Liver (tissue), 9 donors: Measurements from ENCODE around the gene ENTPD1. TPM values are rescaled to one million over a fixed set of nuclear protein-coding genes. Genes with fewer than 3 reads are reported as not detected.
"Not testable (repeated sequence)": the region's sequence is repeated elsewhere in the genome, so short reads cannot be mapped to it uniquely, and the experiment has no call there.

Source experiments
- DNase-seq: peaks from one replicate; pipeline ENCODE4 v3.0.0-alpha.2; 2017; ENCODE audit warnings: low spot score
- H3K27ac ChIP-seq, 2 donors: one replicate each; pipeline ENCODE4 v1.7.0; 2013; ENCODE audit warnings: inconsistent platforms in 2 of 2, low read length in 2 of 2, control low read depth in 1 of 2, low read depth in 1 of 2, mild to moderate bottlenecking in 1 of 2
- H3K27me3 ChIP-seq, 4 donors: one replicate each; pipeline versions ENCODE4 v1.6.1 to v1.7.0; 2013; ENCODE audit warnings: low read length in 3 of 4, inconsistent platforms in 1 of 4, mild to moderate bottlenecking in 1 of 4, moderate library complexity in 1 of 4; ENCODE audit not compliant: control insufficient read depth in 4 of 4, insufficient read depth in 4 of 4
- H3K36me3 ChIP-seq, 4 donors: one replicate each; pipeline versions ENCODE4 v1.6.1 to v1.7.0; 2013; ENCODE audit warnings: low read length in 3 of 4, mild to moderate bottlenecking in 3 of 4, low read depth in 1 of 4, moderate library complexity in 1 of 4; ENCODE audit not compliant: control insufficient read depth in 4 of 4, insufficient read depth in 3 of 4
- H3K4me1 ChIP-seq, 4 donors: one replicate each; pipeline versions ENCODE4 v1.6.1 to v1.7.0; 2013; ENCODE audit warnings: low read length in 3 of 4, mild to moderate bottlenecking in 3 of 4, moderate library complexity in 1 of 4; ENCODE audit not compliant: control insufficient read depth in 4 of 4, insufficient read depth in 4 of 4
- H3K4me3 ChIP-seq, 3 donors: one replicate each; pipeline versions ENCODE4 v1.6.1 to v1.7.0; 2013; ENCODE audit warnings: low read length in 3 of 3, control low read depth in 1 of 3, low read depth in 1 of 3, mild to moderate bottlenecking in 1 of 3
- H3K9ac ChIP-seq, 2 donors: one replicate each; pipeline ENCODE4 v1.7.0; 2013; ENCODE audit warnings: low read length in 2 of 2, mild to moderate bottlenecking in 2 of 2, moderate library complexity in 2 of 2, control low read depth in 1 of 2, low read depth in 1 of 2
- H3K9me3 ChIP-seq, 4 donors: one replicate each; pipeline versions ENCODE4 v1.6.1 to v1.7.0; 2013; ENCODE audit warnings: low read length in 3 of 4; ENCODE audit not compliant: control insufficient read depth in 4 of 4
- FOXA1 ChIP-seq: IDR thresholded peaks from 2 replicates; pipeline ENCODE4 v1.6.1; 2016; ENCODE audit warnings: antibody characterized with exemption
- FOXA2 ChIP-seq: IDR thresholded peaks from 2 replicates; pipeline ENCODE4 v1.6.1; 2016; ENCODE audit warnings: antibody characterized with exemption
- YY1 ChIP-seq: IDR thresholded peaks from 2 replicates; pipeline ENCODE4 v1.6.1; 2016; ENCODE audit warnings: antibody characterized with exemption, mild to moderate bottlenecking
- WGBS: extraction: QIAGEN DNeasy Blood & Tissue Kit; methylation state at CpG from one replicate; pipeline ENCODE4 v1.1.7; 2013; 5-methylcytosine and 5-hydroxymethylcytosine counted together
- polyA plus RNA-seq, 2 donors: library from polyadenylated mRNA; stranded (reverse) in 1 of 2; unstranded in 1 of 2; fragments of 200-250 nt in 1 of 2; fragments of >200 nt in 1 of 2; fragmentation: Nextera tagmentation in 1 of 2; extraction: Ambion mirVana in 1 of 2; gene quantifications; one replicate each; pipeline versions ENCODE4 v1.2.1 to v1.2.3, GENCODE V29; 2013 to 2015
- total RNA-seq, 2 donors: library from RNA; depleted of rRNA; stranded (reverse); fragments of >200 nt; gene quantifications; one replicate each; pipeline ENCODE4 v1.2.3, GENCODE V29; 2014
- TF ChIP-seq, protein P1 (sequence below): fragments of 150-350 bp; IDR thresholded peaks from 2 replicates; pipeline ENCODE4 v1.5.1; 2017; ENCODE audit warnings: improper control_type of control experiment, low read depth, low read length; ENCODE audit not compliant: missing input control
- TF ChIP-seq, protein P2 (sequence below): IDR thresholded peaks from 2 replicates; pipeline ENCODE4 v1.6.1; 2016; ENCODE audit warnings: antibody characterized with exemption
- donor health status: healthy.
- donor health status: healthy.
- donor health status: healthy.
- donor health status: healthy.
- donor health status: healthy.

Gene ENTPD1
- total and polyA plus RNA-seq, 4 donors: 2.1 to 8.0 (median 4.3) TPM

GRCh38 chr10:95777638-95778037 lies 21.7 kb downstream of the ENTPD1 start:
- H3K9ac ChIP-seq, H3K27me3 ChIP-seq, H3K4me1 ChIP-seq, H3K27ac ChIP-seq, DNase-seq, H3K4me3 ChIP-seq, H3K9me3 ChIP-seq, H3K36me3 ChIP-seq: not testable (repeated sequence)
- WGBS: 89% methylated on average over 8 of the region's 8 CpGs

DNA sequence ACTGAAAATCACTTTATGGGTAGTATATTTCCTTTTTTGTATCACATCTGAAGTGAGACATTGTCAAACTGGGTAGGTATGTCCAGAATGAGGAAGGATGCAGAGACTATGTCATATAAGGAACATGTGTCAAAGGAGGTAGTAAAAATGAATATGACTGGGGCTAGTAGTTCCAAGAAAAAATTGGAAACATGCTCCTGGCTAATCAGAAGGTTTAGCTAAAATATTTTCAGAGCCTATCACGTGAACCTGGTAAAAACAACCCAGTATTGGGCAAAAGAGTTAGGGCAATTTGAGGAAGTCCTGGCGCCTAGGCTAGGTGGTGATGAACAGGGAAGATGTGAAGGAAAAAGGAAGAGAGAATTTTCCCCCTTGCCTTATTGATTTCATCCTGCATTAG lies 26.4 kb downstream of the ENTPD1 start:
- no peaks in the 10 kb centered on the region for H3K36me3 ChIP-seq
- no peak overlapping the region for H3K4me3 ChIP-seq
- no peak for DNase-seq
- 65% methylated on average over 2 of the region's 2 CpGs for WGBS
- H3K9ac ChIP-seq: no peak overlapping the region
- H3K27me3 ChIP-seq: no peaks in the 10 kb centered on the region
- H3K9me3 ChIP-seq: peaks cover 0 to 4% (median 1%) of the 10 kb centered on the region in 4 donors
- no peak overlapping the region for H3K27ac ChIP-seq
- no peaks in the 10 kb centered on the region for H3K4me1 ChIP-seq
- TF ChIP-seq, protein P1, sequence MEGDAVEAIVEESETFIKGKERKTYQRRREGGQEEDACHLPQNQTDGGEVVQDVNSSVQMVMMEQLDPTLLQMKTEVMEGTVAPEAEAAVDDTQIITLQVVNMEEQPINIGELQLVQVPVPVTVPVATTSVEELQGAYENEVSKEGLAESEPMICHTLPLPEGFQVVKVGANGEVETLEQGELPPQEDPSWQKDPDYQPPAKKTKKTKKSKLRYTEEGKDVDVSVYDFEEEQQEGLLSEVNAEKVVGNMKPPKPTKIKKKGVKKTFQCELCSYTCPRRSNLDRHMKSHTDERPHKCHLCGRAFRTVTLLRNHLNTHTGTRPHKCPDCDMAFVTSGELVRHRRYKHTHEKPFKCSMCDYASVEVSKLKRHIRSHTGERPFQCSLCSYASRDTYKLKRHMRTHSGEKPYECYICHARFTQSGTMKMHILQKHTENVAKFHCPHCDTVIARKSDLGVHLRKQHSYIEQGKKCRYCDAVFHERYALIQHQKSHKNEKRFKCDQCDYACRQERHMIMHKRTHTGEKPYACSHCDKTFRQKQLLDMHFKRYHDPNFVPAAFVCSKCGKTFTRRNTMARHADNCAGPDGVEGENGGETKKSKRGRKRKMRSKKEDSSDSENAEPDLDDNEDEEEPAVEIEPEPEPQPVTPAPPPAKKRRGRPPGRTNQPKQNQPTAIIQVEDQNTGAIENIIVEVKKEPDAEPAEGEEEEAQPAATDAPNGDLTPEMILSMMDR: no peak

DNA sequence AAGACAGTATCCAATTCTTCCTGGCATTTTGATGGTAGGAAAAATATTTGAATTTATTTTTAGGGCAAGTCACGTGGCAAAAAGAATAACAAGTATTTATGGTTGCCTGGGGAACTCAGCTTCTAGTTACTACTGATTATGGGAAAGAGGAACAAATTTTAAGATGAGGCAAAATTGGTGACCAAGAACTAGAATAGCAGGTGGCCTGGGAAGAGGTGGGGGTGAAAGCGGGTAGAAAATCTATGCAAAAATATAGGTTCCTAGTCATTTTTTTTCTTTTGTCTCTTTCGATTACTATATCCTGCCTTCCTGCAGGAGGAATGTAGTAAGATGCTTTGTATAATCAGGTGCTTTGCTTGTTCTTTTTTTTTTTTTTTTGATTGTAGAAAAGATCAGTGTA lies 27.8 kb downstream of the ENTPD1 start:
- 76% methylated on average over 3 of the region's 3 CpGs for WGBS
- DNase-seq: no peak
- Histone ChIP-seq H3K9ac (no peak overlapping the region), H3K36me3 (no peaks in the 10 kb centered on the region), H3K27me3 (no peaks in the 10 kb centered on the region), H3K4me1 (no peaks in the 10 kb centered on the region), H3K9me3 (no peaks in the 10 kb centered on the region), H3K4me3 (no peak overlapping the region), H3K27ac (no peak overlapping the region)
- TF ChIP-seq FOXA2 (no peak), YY1 (no peak)
- TF ChIP-seq, protein P2, sequence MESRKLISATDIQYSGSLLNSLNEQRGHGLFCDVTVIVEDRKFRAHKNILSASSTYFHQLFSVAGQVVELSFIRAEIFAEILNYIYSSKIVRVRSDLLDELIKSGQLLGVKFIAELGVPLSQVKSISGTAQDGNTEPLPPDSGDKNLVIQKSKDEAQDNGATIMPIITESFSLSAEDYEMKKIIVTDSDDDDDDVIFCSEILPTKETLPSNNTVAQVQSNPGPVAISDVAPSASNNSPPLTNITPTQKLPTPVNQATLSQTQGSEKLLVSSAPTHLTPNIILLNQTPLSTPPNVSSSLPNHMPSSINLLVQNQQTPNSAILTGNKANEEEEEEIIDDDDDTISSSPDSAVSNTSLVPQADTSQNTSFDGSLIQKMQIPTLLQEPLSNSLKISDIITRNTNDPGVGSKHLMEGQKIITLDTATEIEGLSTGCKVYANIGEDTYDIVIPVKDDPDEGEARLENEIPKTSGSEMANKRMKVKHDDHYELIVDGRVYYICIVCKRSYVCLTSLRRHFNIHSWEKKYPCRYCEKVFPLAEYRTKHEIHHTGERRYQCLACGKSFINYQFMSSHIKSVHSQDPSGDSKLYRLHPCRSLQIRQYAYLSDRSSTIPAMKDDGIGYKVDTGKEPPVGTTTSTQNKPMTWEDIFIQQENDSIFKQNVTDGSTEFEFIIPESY: no peak

GRCh38 chr10:95784279-95784913 lies 28.4 kb downstream of the ENTPD1 start:
- Histone ChIP-seq H3K4me1 (no peaks in the 10 kb centered on the region), H3K9me3 (no peaks in the 10 kb centered on the region), H3K27ac (no peak overlapping the region), H3K27me3 (no peaks in the 10 kb centered on the region), H3K9ac (no peak overlapping the region), H3K4me3 (no peak overlapping the region), H3K36me3 (no peaks in the 10 kb centered on the region)
- WGBS: 89% methylated on average over 3 of the region's 3 CpGs
- no peak for DNase-seq
- TF ChIP-seq FOXA1: no peak
